Endothelial cell of umbilical vein (primary cell): ENCODE data around the gene FGF12. TPM values are rescaled to one million over a fixed set of nuclear protein-coding genes. Genes with fewer than 3 reads are reported as not detected.

Experiments
- BruUV-seq: library from RNA; stranded (reverse); fragments of 400-500 nt; replicated peaks from 2 replicates; lab custom pipeline; 2021; lab: Mats Ljungman, UMichigan
- CTCF ChIA-PET: fragments of 300-600, 350-600 bp; sonication (Branson Sonifier 250); formaldehyde crosslinking; loops from one replicate; lab custom pipeline; 2021; ENCODE audit warnings: antibody characterized with exemption, inconsistent platforms; lab: Charles Lee
- POLR2A ChIA-PET: fragments of 300-600, 350-600 bp; sonication (Branson Sonifier 250); formaldehyde crosslinking; loops from one replicate; lab custom pipeline; 2021; ENCODE audit warnings: antibody characterized with exemption, inconsistent platforms; lab: Charles Lee
- DNase-seq: peaks from one replicate; pipeline ENCODE4 v3.0.0-alpha.2; 2011; ENCODE audit warnings: low read depth, low spot score
- FAIRE-seq: peaks from 2 replicates; lab custom pipeline; 2011; peaks lifted over from hg19 to GRCh38; lab: Jason Lieb, UNC
- H2AFZ ChIP-seq: 2 replicates; pipeline ENCODE4 v1.6.0; 2012; ENCODE audit warnings: low read depth, low read length, control low read depth, inconsistent platforms
- H3K27ac ChIP-seq: 2 replicates; pipeline ENCODE4 v1.5.1; 2011; ENCODE audit warnings: low read depth, mild to moderate bottlenecking, control low read depth, low read length, moderate library complexity; ENCODE audit not compliant: insufficient read depth
- H3K27me3 ChIP-seq, 2 experiments: 2 replicates each; pipeline versions ENCODE4 v1.6.0 to v1.6.1; 2011; ENCODE audit warnings: low read length in 2 of 2, mixed read lengths in 1 of 2; ENCODE audit not compliant: control insufficient read depth in 2 of 2, insufficient read depth in 2 of 2
- H3K36me3 ChIP-seq, 2 experiments: 2 replicates in 1 of 2; 3 replicates in 1 of 2; pipeline ENCODE4 v1.5.1; 2011; ENCODE audit warnings: low read length in 2 of 2, mild to moderate bottlenecking in 1 of 2, moderate library complexity in 1 of 2; ENCODE audit not compliant: control insufficient read depth in 2 of 2, insufficient read depth in 2 of 2; ENCODE audit errors: extremely low read depth in 1 of 2
- H3K4me1 ChIP-seq: 3 replicates; pipeline ENCODE4 v1.5.1; 2011; ENCODE audit warnings: mild to moderate bottlenecking, low read length; ENCODE audit not compliant: control insufficient read depth, insufficient read depth; ENCODE audit errors: extremely low read depth
- H3K4me2 ChIP-seq: 2 replicates; pipeline ENCODE4 v1.6.1; 2011; ENCODE audit warnings: low read length, control low read depth, mixed read lengths; ENCODE audit not compliant: insufficient read depth
- H3K4me3 ChIP-seq, 3 experiments: fragments of 200-600 bp in 1 of 3; sonication (generic), shearing (Covaris generic) in 1 of 3; replicated peaks in 1 of 3; 2 replicates each; pipeline ENCODE4 v1.5.1; 2011 to 2016; ENCODE audit warnings: control low read depth in 3 of 3, low read length in 3 of 3, mild to moderate bottlenecking in 2 of 3, inconsistent platforms in 1 of 3, low read depth in 1 of 3, moderate library complexity in 1 of 3; ENCODE audit not compliant: insufficient read depth in 1 of 3
- H3K79me2 ChIP-seq: 2 replicates; pipeline ENCODE4 v1.6.0; 2012; ENCODE audit warnings: low read length, inconsistent platforms; ENCODE audit not compliant: control insufficient read depth, insufficient read depth
- H3K9ac ChIP-seq: replicated peaks from 2 replicates; pipeline ENCODE3; 2011; ENCODE audit warnings: low read length, control low read depth; ENCODE audit not compliant: insufficient read depth; ENCODE audit errors: extremely low read depth
- H3K9me1 ChIP-seq: replicated peaks from 3 replicates; pipeline ENCODE4 v1.6.0; 2011; ENCODE audit warnings: mild to moderate bottlenecking, low read length; ENCODE audit not compliant: control insufficient read depth, insufficient read depth; ENCODE audit errors: extremely low read depth
- H3K9me3 ChIP-seq: replicated peaks from 2 replicates; pipeline ENCODE4 v1.5.1; 2012; ENCODE audit warnings: low read length, inconsistent platforms; ENCODE audit not compliant: control insufficient read depth, insufficient read depth
- H4K20me1 ChIP-seq: replicated peaks from 2 replicates; pipeline ENCODE3; 2011; ENCODE audit warnings: mild to moderate bottlenecking, low read length; ENCODE audit not compliant: control insufficient read depth, insufficient read depth; ENCODE audit errors: extremely low read depth
- EZH2 ChIP-seq: IDR thresholded peaks from 2 replicates; pipeline ENCODE4 v1.6.1; 2012; ENCODE audit warnings: borderline replicate concordance, low read depth, mild to moderate bottlenecking, moderate library complexity, low read length, inconsistent platforms; ENCODE audit not compliant: severe bottlenecking
- FOS ChIP-seq: IDR thresholded peaks from 2 replicates; pipeline ENCODE4 v1.6.1; 2011; ENCODE audit warnings: mild to moderate bottlenecking, low read length, moderate library complexity, borderline replicate concordance; ENCODE audit not compliant: insufficient read depth
- GATA2 ChIP-seq: IDR thresholded peaks from 2 replicates; pipeline ENCODE4 v1.7.0; 2011; ENCODE audit warnings: low read depth, mild to moderate bottlenecking, moderate library complexity, mixed read lengths, low read length; ENCODE audit not compliant: insufficient read length, insufficient read depth
- JUN ChIP-seq: IDR thresholded peaks from 2 replicates; pipeline ENCODE4 v1.6.1; 2011; ENCODE audit warnings: borderline replicate concordance, low read depth; ENCODE audit not compliant: insufficient read length, insufficient read depth
- MAX ChIP-seq: IDR thresholded peaks from 2 replicates; pipeline ENCODE4 v1.6.1; 2011; ENCODE audit not compliant: insufficient read depth, insufficient read length
- MYC ChIP-seq: IDR thresholded peaks from one replicate; pipeline ENCODE4 v1.6.1; 2011; ENCODE audit warnings: mild to moderate bottlenecking, low read depth, low read length
- POLR2A ChIP-seq: IDR thresholded peaks from 2 replicates; pipeline ENCODE4 v1.6.1; 2012; ENCODE audit warnings: low read depth, mild to moderate bottlenecking, control low read depth, low read length
- POLR2AphosphoS5 ChIP-seq: IDR thresholded peaks from 2 replicates; pipeline ENCODE4 v1.6.1; 2012; ENCODE audit warnings: low read depth, mild to moderate bottlenecking, control low read depth, low read length, moderate library complexity; ENCODE audit not compliant: insufficient read depth
- dilution Hi-C: fragments of 300-500 bp; cut with MboI; formaldehyde crosslinking; loops from one replicate; pipeline ENCODE4 v1.15.0; 2019; ENCODE audit warnings: low sequenced_read_pairs; ENCODE audit not compliant: extremely low pct_ligation_motif_present
- intact Hi-C: fragments of 100-400 bp; cut with micrococcal nuclease; formaldehyde crosslinking; loops from one replicate; pipeline ENCODE4 v1.10.0; 2022
- polyA plus RNA-seq, 4 experiments: library from polyadenylated mRNA; depleted of rRNA in 3 of 4; stranded (reverse) in 3 of 4; unstranded in 1 of 4; fragments of >200 nt; gene quantifications; 2 replicates each; pipeline versions ENCODE4 v1.2.1 to v1.2.3, GENCODE V29; 2011 to 2012; ENCODE audit warnings: missing spikeins in 1 of 4
- total RNA-seq: library from RNA; stranded (reverse); gene quantifications from 2 replicates; pipeline ENCODE4 v1.2.3, GENCODE V29; 2021

FGF12 gene
- total and polyA plus RNA-seq, 2 donors (not counting 3 experiments of a cell fraction or from before 2014, with no cell fraction given): 0.72 to 2.5 TPM

GRCh38 chr3:192578729-192579128 is 148.6 kb downstream of the FGF12 start:
- dilution Hi-C loops (no loop called here), intact Hi-C loops (no loop called here)
- Histone ChIP-seq H3K4me2 (no peak overlapping the region), H3K36me3 (no peaks in the 10 kb centered on the region), H3K9ac (no peak overlapping the region), H3K4me1 (no peaks in the 10 kb centered on the region), H4K20me1 (no peaks in the 10 kb centered on the region), H3K9me3 (no peaks in the 10 kb centered on the region), H3K27me3 (no peaks in the 10 kb centered on the region), H3K79me2 (no peaks in the 10 kb centered on the region), H3K4me3 (no peak overlapping the region), H3K9me1 (no peaks in the 10 kb centered on the region), H3K27ac (no peak overlapping the region), H2AFZ (no peak overlapping the region)
- no peak for FAIRE-seq
- CTCF ChIA-PET: no interaction called here
- POLR2A ChIA-PET: no interaction called here
- BruUV-seq: no TSS peak
- no peak for DNase-seq
- TF ChIP-seq MAX (no peak), POLR2A (no peak)

- dilution Hi-C loops: no loop called here
- Histone ChIP-seq H4K20me1 (no peaks in the 10 kb centered on the region), H3K4me3 (no peak overlapping the region), H3K4me2 (no peak overlapping the region), H3K36me3 (no peaks in the 10 kb centered on the region), H3K4me1 (no peaks in the 10 kb centered on the region), H3K9me1 (no peaks in the 10 kb centered on the region), H2AFZ (no peak overlapping the region), H3K9ac (no peak overlapping the region), H3K9me3 (no peaks in the 10 kb centered on the region), H3K27me3 (no peaks in the 10 kb centered on the region), H3K79me2 (no peaks in the 10 kb centered on the region), H3K27ac (no peak overlapping the region)
- BruUV-seq: no TSS peak
- FAIRE-seq (no peak), DNase-seq (no peak)
- TF ChIP-seq FOS (no peak), MAX (no peak), MYC (no peak), JUN (no peak), EZH2 (no peak), POLR2AphosphoS5 (no peak), GATA2 (no peak)
- intact Hi-C loops: no loop called here
- ChIA-PET CTCF (no interaction called here), POLR2A (no interaction called here)
Observed at GRCh38 chr3:192577811-192578210, 149.5 kb downstream of the FGF12 start.
